Fibroblast of upper back skin (primary cell): Measurements from ENCODE around the gene MKNK1.

Source experiments
- DNase-seq: peaks from one replicate; pipeline ENCODE4 v3.0.0-alpha.2; 2013

Gene MKNK1

GRCh38 chr1:46536527-46536926 lies 67.5 kb downstream of the MKNK1 start:
- no peak for DNase-seq

- DNase-seq: no peak
Measured at GRCh38 chr1:46535063-46535462, 69.0 kb downstream of the MKNK1 start.

GRCh38 chr1:46533179-46533864 lies 70.7 kb downstream of the MKNK1 start:
- peak; percentile 24 for DNase-seq

- DNase-seq: peak; percentile 50
Measured at GRCh38 chr1:46532498-46533178, 71.4 kb downstream of the MKNK1 start.

GRCh38 chr1:46532095-46532494 lies 72.0 kb downstream of the MKNK1 start:
- no peak for DNase-seq

- DNase-seq: no peak
Measured at GRCh38 chr1:46530791-46531409, 73.2 kb downstream of the MKNK1 start.

- DNase-seq: no peak
Measured at GRCh38 chr1:46530311-46530710, 73.8 kb downstream of the MKNK1 start.

- no peak for DNase-seq
Measured at GRCh38 chr1:46529031-46529630, 74.9 kb downstream of the MKNK1 start.

- peak; percentile 39 for DNase-seq
Measured at GRCh38 chr1:46528297-46528955, 75.6 kb downstream of the MKNK1 start.

- DNase-seq: peak; percentile 71
Measured at GRCh38 chr1:46527474-46528296, 76.4 kb downstream of the MKNK1 start.

GRCh38 chr1:46526691-46527291 lies 77.3 kb downstream of the MKNK1 start:
- no peak for DNase-seq

- no peak for DNase-seq
Measured at GRCh38 chr1:46526013-46526690, 77.9 kb downstream of the MKNK1 start.

- DNase-seq: no peak
Measured at GRCh38 chr1:46525253-46525983, 78.7 kb downstream of the MKNK1 start.

GRCh38 chr1:46524843-46525242 lies 79.2 kb downstream of the MKNK1 start:
- DNase-seq: no peak

- no peak for DNase-seq
Measured at GRCh38 chr1:46523496-46524353, 80.3 kb downstream of the MKNK1 start.

GRCh38 chr1:46522969-46523320 lies 81.1 kb downstream of the MKNK1 start:
- no peak for DNase-seq

- peak; percentile 92 for DNase-seq
Measured at GRCh38 chr1:46522184-46522968, 81.7 kb downstream of the MKNK1 start.

GRCh38 chr1:46521414-46521813 lies 82.7 kb downstream of the MKNK1 start:
- no peak for DNase-seq
